ENCODE data around the gene SH3BGR. TPM values are rescaled to one million over a fixed set of nuclear protein-coding genes. Genes with fewer than 3 reads are reported as not detected.

SH3BGR gene
- total RNA-seq, 1 experiment from 2014 or later, result 2.9 TPM

DNA sequence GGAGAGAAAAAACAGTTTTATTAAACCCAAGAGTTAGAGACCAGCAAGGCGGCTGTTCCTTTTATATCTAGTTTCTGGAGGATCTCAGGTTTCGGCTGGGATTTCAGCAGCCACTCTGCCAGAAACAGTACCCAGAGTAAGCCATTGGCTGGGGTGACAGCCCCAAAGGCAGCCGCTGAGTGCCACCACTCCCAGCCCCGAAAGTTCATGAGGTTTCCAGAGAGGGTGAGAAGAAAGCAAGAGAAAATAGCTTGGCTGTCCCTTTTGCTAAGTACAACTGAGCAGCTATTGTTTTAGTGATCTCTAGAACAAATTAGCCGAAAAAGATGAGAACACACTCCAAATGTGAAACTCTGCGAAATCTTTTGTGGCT lies 1.2 kb downstream of the SH3BGR start:
- no peak for DNase-seq (ENCODE audit: low spot score)
- Histone ChIP-seq H3K4me1 (ENCODE audit: insufficient read depth, low read length, poor library complexity, severe bottlenecking) (no peaks in the 10 kb centered on the region), H3K4me3 (ENCODE audit: low read depth, low read length, poor library complexity, severe bottlenecking) (no peak overlapping the region), H3K36me3 (ENCODE audit: insufficient read depth, low read length, poor library complexity, severe bottlenecking) (no peaks in the 10 kb centered on the region), H3K27ac (ENCODE audit: low read depth, low read length, poor library complexity, severe bottlenecking) (no peak overlapping the region), H3K27me3 (replicated peaks; ENCODE audit: insufficient read depth, low read depth, low read length, poor library complexity) (no peaks in the 10 kb centered on the region), H3K9me3 (ENCODE audit: low read depth, low read length, poor library complexity, severe bottlenecking) (no peaks in the 10 kb centered on the region)
- POLR2A ChIA-PET (ENCODE audit: low non-redundant PET), result no interaction called here
- no peak for TF ChIP-seq CTCF (conservative IDR thresholded peaks at IDR 0.05; ENCODE audit: low read depth, low read length)
- TF ChIP-seq EZH2 (IDR thresholded peaks at IDR 0.05; ENCODE audit: borderline replicate concordance, low read depth, low read length, poor library complexity, severe bottlenecking), result no peak
- intact Hi-C loops (cut with micrococcal nuclease; ENCODE audit: unreplicated experiment), result no loop called here
- CTCF ChIA-PET, result no interaction called here
- no TSS peak for BruUV-seq (replicated peaks)

DNA sequence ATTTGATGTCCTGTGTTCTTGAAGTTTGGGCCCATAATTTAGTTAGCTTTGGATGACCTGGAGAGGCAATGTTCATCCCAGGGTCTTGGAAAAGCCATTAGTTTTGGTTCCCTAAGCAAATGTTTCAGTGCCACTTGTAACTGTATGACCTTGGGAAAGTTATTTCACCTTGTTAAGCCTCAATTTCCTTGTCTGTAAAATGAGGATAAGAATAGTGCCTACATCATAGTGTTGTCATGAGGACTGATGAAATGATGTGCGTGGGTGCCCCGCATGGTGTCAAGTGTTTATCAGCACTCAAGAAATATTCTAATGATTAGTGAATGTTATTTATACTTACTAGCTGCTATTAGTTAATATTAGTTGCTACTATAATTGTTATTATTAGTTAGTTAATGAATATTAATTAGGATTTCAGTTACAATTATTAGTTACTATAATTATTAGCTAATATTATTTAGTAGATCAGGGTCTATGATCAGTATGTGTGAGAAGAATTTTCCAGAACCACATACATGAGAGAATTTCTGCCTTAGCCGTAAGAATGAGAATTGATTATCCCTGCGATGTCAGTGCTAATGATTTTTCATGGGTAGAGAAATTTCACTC lies 1.9 kb downstream of the SH3BGR start:
- ChIA-PET POLR2A (ENCODE audit: low non-redundant PET) (no interaction called here), CTCF (no interaction called here)
- H3K4me1 ChIP-seq (ENCODE audit: insufficient read depth, low read length, poor library complexity, severe bottlenecking), result no peaks in the 10 kb centered on the region
- no peak for DNase-seq (ENCODE audit: low spot score)
- no peaks in the 10 kb centered on the region for H3K36me3 ChIP-seq (ENCODE audit: insufficient read depth, low read length, poor library complexity, severe bottlenecking)
- no peak overlapping the region for H3K4me3 ChIP-seq (ENCODE audit: low read depth, low read length, poor library complexity, severe bottlenecking)
- TF ChIP-seq CTCF (conservative IDR thresholded peaks at IDR 0.05; ENCODE audit: low read depth, low read length), result no peak
- TF ChIP-seq EZH2 (IDR thresholded peaks at IDR 0.05; ENCODE audit: borderline replicate concordance, low read depth, low read length, poor library complexity, severe bottlenecking), result no peak
- no peaks in the 10 kb centered on the region for H3K27me3 ChIP-seq (replicated peaks; ENCODE audit: insufficient read depth, low read depth, low read length, poor library complexity)
- no TSS peak for BruUV-seq (replicated peaks)
- H3K9me3 ChIP-seq (ENCODE audit: low read depth, low read length, poor library complexity, severe bottlenecking), result no peaks in the 10 kb centered on the region
- intact Hi-C loops (cut with micrococcal nuclease; ENCODE audit: unreplicated experiment), result no loop called here
- H3K27ac ChIP-seq (ENCODE audit: low read depth, low read length, poor library complexity, severe bottlenecking), result no peak overlapping the region

GRCh38 chr21:39454949-39455668 lies 3.3 kb downstream of the SH3BGR start:
- Histone ChIP-seq H3K36me3 (ENCODE audit: insufficient read depth, low read length, poor library complexity, severe bottlenecking) (no peaks in the 10 kb centered on the region), H3K4me3 (ENCODE audit: low read depth, low read length, poor library complexity, severe bottlenecking) (no peak overlapping the region), H3K27me3 (replicated peaks; ENCODE audit: insufficient read depth, low read depth, low read length, poor library complexity) (no peaks in the 10 kb centered on the region), H3K4me1 (ENCODE audit: insufficient read depth, low read length, poor library complexity, severe bottlenecking) (no peaks in the 10 kb centered on the region), H3K9me3 (ENCODE audit: low read depth, low read length, poor library complexity, severe bottlenecking) (no peaks in the 10 kb centered on the region), H3K27ac (ENCODE audit: low read depth, low read length, poor library complexity, severe bottlenecking) (no peak overlapping the region)
- ChIA-PET CTCF (no interaction called here), POLR2A (ENCODE audit: low non-redundant PET) (no interaction called here)
- BruUV-seq (replicated peaks), result no TSS peak
- no peak for TF ChIP-seq EZH2 (IDR thresholded peaks at IDR 0.05; ENCODE audit: borderline replicate concordance, low read depth, low read length, poor library complexity, severe bottlenecking)
- no peak for TF ChIP-seq CTCF (conservative IDR thresholded peaks at IDR 0.05; ENCODE audit: low read depth, low read length)
- intact Hi-C loops (cut with micrococcal nuclease; ENCODE audit: unreplicated experiment), result no loop called here
- no peak for DNase-seq (ENCODE audit: low spot score)
